ENCODE results near the gene AP3B1. TPM values are rescaled to one million over a fixed set of nuclear protein-coding genes. Genes with fewer than 3 reads are reported as not detected.

AP3B1 gene
- polyA plus RNA-seq, 3 donors, result 20.3 to 39.8 (median 24.9) TPM

DNA sequence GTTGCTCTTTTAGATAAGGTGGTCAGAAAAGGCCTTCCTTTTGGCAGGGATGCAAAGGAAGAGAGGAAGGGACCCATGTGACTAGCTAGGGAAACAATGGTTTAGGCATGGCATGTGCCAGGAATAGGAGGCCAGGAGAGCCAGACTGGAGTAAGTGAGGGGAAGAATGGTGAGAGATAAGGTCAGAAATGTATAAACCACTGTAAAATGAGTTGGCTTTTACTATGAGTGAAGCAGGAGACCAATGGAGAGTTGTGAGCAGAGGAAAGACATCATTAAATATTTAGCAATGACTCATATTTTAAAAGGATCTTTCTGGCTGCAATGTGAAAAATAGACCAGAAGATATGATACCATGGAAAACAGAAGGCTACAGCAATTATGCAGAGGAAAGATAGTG, 50.9 kb downstream of the AP3B1 start:
- intact Hi-C loops (cut with micrococcal nuclease), result no loop called here
- Histone ChIP-seq H3K36me3 (replicated peaks in 1 of 2; ENCODE audit: control insufficient read depth in 1 of 2, insufficient read depth in 2 of 2, low read length in 2 of 2) (peaks cover 17 to 28% of the 10 kb centered on the region in 2 donors), H3K27me3 (ENCODE audit: control insufficient read depth in 2 of 2, insufficient read depth in 2 of 2, low read length in 2 of 2) (no peaks in the 10 kb centered on the region), H3K4me2 (replicated peaks; ENCODE audit: extremely low read depth, low read length, poor library complexity, severe bottlenecking) (no peak overlapping the region), H3K27ac (ENCODE audit: low read depth in 1 of 2, low read length in 2 of 2) (no peak overlapping the region), H3K79me2 (ENCODE audit: insufficient read depth, low read length) (peaks cover 28% of the 10 kb centered on the region), H2AFZ (ENCODE audit: insufficient read depth, low read depth, low read length, poor library complexity, severe bottlenecking) (no peak overlapping the region), H3K9ac (ENCODE audit: insufficient read depth, low read length, poor library complexity, severe bottlenecking) (no peak overlapping the region), H3K4me1 (ENCODE audit: control insufficient read depth in 1 of 2, insufficient read depth in 2 of 2, low read length in 2 of 2) (no peaks in the 10 kb centered on the region), H4K20me1 (ENCODE audit: insufficient read depth, low read length) (peaks cover 53% of the 10 kb centered on the region), H3K9me3 (replicated peaks in 1 of 2; ENCODE audit: control insufficient read depth in 1 of 2, insufficient read depth in 1 of 2, low read length in 2 of 2) (no peaks in the 10 kb centered on the region), H3K4me3 (replicated peaks in 1 of 3; ENCODE audit: low read depth in 2 of 3, low read length in 3 of 3) (no peak overlapping the region)
- Mint-ChIP-seq H3K4me3 (no peak overlapping the region), H3K27me3 (ENCODE audit: low read depth in 3 of 3) (no peaks in the 10 kb centered on the region), H3K36me3 (peaks cover 22 to 30% of the 10 kb centered on the region in 2 donors), H3K9me3 (peaks cover 0 to 5% (median 0%) of the 10 kb centered on the region in 7 donors), H3K27ac (no peak overlapping the region), H3K4me1 (no peaks in the 10 kb centered on the region)
- TF ChIP-seq, protein P1, sequence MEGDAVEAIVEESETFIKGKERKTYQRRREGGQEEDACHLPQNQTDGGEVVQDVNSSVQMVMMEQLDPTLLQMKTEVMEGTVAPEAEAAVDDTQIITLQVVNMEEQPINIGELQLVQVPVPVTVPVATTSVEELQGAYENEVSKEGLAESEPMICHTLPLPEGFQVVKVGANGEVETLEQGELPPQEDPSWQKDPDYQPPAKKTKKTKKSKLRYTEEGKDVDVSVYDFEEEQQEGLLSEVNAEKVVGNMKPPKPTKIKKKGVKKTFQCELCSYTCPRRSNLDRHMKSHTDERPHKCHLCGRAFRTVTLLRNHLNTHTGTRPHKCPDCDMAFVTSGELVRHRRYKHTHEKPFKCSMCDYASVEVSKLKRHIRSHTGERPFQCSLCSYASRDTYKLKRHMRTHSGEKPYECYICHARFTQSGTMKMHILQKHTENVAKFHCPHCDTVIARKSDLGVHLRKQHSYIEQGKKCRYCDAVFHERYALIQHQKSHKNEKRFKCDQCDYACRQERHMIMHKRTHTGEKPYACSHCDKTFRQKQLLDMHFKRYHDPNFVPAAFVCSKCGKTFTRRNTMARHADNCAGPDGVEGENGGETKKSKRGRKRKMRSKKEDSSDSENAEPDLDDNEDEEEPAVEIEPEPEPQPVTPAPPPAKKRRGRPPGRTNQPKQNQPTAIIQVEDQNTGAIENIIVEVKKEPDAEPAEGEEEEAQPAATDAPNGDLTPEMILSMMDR (IDR thresholded peaks at IDR 0.05), result no peak
- no peak for DNase-seq

- Mint-ChIP-seq H3K27me3 (ENCODE audit: low read depth in 3 of 3) (no peaks in the 10 kb centered on the region), H3K9me3 (peaks cover 0 to 5% (median 0%) of the 10 kb centered on the region in 7 donors), H3K36me3 (peaks cover 22 to 34% of the 10 kb centered on the region in 2 donors), H3K4me3 (no peak overlapping the region), H3K4me1 (no peaks in the 10 kb centered on the region), H3K27ac (no peak overlapping the region)
- Histone ChIP-seq H3K4me3 (replicated peaks in 1 of 3; ENCODE audit: low read depth in 2 of 3, low read length in 3 of 3) (no peak overlapping the region), H3K27ac (ENCODE audit: low read depth in 1 of 2, low read length in 2 of 2) (no peak overlapping the region), H2AFZ (ENCODE audit: insufficient read depth, low read depth, low read length, poor library complexity, severe bottlenecking) (no peak overlapping the region), H3K36me3 (replicated peaks in 1 of 2; ENCODE audit: control insufficient read depth in 1 of 2, insufficient read depth in 2 of 2, low read length in 2 of 2) (peaks cover 17 to 31% of the 10 kb centered on the region in 2 donors), H3K4me1 (ENCODE audit: control insufficient read depth in 1 of 2, insufficient read depth in 2 of 2, low read length in 2 of 2) (no peaks in the 10 kb centered on the region), H3K9ac (ENCODE audit: insufficient read depth, low read length, poor library complexity, severe bottlenecking) (no peak overlapping the region), H4K20me1 (ENCODE audit: insufficient read depth, low read length) (peaks cover 54% of the 10 kb centered on the region), H3K27me3 (ENCODE audit: control insufficient read depth in 2 of 2, insufficient read depth in 2 of 2, low read length in 2 of 2) (no peaks in the 10 kb centered on the region), H3K79me2 (ENCODE audit: insufficient read depth, low read length) (peaks cover 32% of the 10 kb centered on the region), H3K9me3 (replicated peaks in 1 of 2; ENCODE audit: control insufficient read depth in 1 of 2, insufficient read depth in 1 of 2, low read length in 2 of 2) (no peaks in the 10 kb centered on the region), H3K4me2 (replicated peaks; ENCODE audit: extremely low read depth, low read length, poor library complexity, severe bottlenecking) (no peak overlapping the region)
- intact Hi-C loops (cut with micrococcal nuclease), result no loop called here
- TF ChIP-seq, protein P1 (IDR thresholded peaks at IDR 0.05), result no peak
- DNase-seq, result no peak
- WGBS (ENCODE audit: insufficient coverage), result no CpG with 5 or more reads among the region's 2 CpGs
Observed at GRCh38 chr5:78243091-78243490, 51.4 kb downstream of the AP3B1 start.
